HuH-7 (cell line): ENCODE data around the gene PDE4B.

ENCODE experiments used
- DNase-seq: peaks from one replicate; pipeline ENCODE4 v3.0.0; 2011; ENCODE audit warnings: low spot score

Gene PDE4B

DNA sequence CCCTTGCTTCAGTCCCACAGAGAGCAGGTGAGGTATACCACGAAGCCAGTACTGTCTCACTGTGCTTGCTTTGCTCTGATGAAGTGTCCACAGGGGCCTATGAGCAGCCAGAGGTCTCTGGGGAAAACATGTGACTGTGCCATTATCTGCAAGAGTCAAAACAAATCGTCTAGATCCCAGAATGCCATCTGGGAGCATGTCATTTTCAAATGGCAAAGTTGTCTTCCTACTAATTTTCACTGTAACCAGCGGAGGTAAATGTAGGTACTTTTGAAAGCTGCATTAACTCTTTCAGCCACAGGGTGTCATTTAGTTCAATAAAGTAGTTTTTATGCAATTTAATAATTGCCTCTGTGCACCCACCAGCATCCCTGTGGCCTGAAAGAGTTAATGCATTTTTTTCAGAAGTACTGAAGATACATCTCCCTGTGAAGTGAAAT is 567.6 kb downstream of the PDE4B start:
- no peak for DNase-seq

DNA sequence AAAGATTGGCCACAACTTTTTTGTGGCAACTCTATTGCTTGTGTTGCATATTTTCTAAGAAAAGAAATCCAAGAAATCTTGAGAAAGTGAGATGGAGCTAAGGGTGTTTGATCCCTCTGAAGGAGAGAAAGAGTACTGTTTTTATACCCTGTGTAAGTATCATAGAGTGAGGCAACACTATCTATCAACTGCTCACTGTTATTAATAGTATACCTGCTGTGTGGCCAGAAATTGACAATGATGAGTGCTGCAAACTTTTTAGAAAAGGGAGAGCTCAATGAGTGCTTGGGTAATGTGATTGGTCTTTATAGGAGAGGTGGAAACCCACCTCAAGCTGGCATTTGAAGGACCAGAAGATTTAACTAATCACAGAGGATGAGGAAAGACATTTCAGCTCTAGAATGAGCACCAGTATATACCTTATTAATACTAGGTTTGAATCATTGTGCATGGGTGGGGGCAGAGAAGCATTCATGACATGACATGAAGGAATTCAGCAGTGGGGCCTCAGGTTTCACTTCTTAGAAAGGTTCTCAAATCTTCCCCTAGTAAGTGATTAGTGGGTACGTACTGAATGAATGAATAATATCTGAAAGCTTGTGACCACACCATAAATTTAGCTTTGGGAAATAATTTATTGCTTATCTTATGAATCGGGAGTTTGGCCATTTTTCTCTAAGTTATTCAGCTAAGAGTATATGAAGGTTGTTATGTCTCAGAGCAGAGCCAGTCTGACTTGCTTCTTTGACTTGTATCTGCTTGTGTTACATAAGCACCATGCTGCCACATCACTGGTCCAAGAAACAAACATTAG is 572.1 kb downstream of the PDE4B start:
- no peak for DNase-seq

DNA sequence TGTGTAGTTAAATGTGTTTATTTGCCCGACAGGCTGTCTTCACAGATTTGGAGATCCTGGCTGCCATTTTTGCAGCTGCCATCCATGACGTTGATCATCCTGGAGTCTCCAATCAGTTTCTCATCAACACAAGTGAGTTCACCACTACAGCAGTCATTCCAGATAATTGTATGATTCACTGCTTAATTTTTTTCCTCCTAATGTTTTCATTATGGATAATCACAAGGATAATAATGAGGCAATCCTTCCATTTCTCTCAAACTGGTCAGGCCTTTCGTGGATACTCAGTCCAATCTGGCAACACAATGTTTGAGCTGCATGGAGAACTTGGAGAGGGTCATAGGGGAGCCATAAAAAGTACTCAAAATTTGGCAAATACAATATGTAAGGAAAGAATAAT is 572.9 kb downstream of the PDE4B start:
- no peak for DNase-seq

DNA sequence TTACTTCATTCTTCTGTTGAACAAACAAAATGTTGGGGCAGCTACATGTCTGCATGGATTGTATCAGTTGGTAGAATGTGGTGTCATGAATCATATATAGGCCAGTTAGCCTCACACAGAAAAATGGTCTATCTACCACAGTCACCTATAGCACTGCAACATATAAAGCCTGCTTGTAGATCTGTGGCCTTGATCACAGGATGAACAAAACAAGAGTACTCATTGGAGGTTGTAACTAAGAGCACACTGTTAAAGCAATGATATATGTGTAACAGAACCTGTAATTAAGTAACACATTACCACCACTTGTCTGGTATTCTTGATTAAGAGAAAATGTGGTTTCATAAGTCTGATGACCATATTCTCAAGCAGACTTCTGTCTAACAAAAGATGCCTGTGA is 573.9 kb downstream of the PDE4B start:
- DNase-seq: no peak

DNA sequence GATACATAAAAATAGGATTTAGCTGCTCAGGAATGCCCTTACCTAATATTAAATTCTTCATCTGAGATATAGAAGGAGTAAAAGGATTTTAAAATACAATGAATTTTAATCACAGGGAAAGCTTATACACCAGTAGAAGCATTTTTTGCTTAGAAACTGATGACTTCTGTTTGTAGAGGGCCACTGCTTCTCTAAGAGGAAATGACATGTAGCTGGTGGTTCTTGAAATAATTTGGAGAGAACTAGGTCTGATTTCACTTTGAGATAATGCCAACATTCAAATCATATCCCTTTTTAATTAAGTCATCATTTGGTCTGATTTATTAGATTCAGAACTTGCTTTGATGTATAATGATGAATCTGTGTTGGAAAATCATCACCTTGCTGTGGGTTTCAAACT is 574.7 kb downstream of the PDE4B start:
- no peak for DNase-seq

DNA sequence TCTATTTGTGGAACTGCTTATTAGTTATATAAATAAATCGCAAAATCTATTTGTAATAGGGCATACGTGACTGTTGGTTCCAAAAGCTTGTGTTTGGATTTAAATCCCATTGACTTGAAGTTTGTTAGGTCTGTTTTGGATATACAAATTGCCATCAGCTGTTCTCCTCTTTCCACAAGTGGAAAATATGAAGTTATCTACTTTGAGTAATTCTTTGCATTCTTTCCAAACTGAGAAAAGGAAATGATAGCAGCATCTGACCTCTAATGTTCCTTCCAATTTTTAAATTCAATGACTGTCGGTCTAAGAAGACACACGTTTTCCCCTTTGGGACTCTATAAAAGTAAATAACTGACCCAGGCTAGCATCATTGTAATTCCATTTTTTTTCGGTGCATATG is 575.6 kb downstream of the PDE4B start:
- no peak for DNase-seq

DNA sequence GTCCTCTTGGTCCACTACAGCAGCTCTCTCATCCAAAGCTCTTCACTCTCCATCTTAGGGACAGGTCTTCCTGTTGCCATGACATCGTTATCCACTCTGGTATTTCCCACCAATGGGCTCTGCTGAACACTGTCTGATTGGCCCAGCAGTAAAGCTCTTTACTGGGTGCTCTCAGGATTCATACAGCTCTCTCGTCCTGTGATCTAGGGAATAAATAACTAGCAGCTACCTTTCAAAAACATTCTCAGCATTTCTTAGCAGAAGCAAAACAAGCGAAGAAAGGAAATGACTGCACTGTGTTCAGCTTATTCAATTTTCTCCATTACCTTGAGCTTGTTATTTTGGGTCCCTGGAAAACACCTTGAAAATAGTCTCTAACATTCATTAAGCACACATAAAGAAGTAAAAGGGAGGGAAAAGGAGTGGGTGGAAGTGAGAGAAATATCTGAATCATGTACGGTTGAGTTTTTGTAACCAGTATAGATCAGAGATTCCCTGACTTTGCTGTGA is 577.8 kb downstream of the PDE4B start:
- no peak for DNase-seq

DNA sequence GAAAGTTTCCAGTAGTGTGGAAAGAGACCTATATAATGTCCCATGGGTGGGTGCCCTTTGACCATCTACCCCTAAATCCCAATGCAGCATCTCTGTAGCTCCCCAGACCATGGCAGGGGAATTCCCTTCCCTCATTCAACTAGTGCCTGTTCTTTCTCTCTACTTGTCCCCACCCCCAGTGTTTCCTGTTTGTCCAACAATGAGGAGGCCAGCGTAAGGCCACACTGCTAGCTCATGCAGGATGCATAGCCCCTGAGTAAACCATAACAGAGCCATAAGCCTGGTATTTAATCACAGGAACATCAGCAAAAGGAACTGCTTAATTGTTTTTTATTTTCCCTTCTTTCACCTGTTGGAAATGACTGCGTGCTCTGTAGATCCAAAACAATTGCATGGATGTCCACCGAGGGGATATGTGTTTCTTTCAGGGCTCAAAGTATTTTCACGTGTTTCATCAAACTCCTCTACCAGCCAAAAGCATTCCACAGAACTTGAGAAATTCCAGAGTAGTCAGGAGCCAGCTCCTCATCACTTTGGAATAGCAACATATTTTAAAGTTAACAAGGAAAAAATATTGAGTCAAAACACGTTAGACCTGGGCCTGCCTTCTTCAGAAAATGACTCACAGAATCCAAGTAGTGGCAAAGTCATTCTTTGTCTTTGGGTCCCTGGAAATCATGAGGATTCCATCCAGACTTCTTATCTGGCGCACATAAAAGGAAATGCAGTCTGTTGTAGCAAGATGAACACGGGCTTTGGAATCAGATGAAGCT is 578.7 kb downstream of the PDE4B start:
- no peak for DNase-seq

DNA sequence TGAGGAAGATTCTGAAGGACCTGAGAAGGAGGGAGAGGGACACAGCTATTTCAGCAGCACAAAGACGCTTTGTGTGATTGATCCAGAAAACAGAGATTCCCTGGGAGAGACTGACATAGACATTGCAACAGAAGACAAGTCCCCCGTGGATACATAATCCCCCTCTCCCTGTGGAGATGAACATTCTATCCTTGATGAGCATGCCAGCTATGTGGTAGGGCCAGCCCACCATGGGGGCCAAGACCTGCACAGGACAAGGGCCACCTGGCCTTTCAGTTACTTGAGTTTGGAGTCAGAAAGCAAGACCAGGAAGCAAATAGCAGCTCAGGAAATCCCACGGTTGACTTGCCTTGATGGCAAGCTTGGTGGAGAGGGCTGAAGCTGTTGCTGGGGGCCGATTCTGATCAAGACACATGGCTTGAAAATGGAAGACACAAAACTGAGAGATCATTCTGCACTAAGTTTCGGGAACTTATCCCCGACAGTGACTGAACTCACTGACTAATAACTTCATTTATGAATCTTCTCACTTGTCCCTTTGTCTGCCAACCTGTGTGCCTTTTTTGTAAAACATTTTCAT is 579.9 kb downstream of the PDE4B start:
- DNase-seq: no peak

DNA sequence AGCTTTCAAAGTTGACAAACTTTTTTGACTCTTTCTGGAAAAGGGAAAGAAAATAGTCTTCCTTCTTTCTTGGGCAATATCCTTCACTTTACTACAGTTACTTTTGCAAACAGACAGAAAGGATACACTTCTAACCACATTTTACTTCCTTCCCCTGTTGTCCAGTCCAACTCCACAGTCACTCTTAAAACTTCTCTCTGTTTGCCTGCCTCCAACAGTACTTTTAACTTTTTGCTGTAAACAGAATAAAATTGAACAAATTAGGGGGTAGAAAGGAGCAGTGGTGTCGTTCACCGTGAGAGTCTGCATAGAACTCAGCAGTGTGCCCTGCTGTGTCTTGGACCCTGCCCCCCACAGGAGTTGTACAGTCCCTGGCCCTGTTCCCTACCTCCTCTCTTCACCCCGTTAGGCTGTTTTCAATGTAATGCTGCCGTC is 580.5 kb downstream of the PDE4B start:
- DNase-seq: no peak

DNA sequence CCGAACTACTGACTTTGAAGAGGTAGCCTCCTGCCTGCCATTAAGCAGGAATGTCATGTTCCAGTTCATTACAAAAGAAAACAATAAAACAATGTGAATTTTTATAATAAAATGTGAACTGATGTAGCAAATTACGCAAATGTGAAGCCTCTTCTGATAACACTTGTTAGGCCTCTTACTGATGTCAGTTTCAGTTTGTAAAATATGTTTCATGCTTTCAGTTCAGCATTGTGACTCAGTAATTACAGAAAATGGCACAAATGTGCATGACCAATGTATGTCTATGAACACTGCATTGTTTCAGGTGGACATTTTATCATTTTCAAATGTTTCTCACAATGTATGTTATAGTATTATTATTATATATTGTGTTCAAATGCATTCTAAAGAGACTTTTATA is 581.5 kb downstream of the PDE4B start:
- DNase-seq: no peak

DNA sequence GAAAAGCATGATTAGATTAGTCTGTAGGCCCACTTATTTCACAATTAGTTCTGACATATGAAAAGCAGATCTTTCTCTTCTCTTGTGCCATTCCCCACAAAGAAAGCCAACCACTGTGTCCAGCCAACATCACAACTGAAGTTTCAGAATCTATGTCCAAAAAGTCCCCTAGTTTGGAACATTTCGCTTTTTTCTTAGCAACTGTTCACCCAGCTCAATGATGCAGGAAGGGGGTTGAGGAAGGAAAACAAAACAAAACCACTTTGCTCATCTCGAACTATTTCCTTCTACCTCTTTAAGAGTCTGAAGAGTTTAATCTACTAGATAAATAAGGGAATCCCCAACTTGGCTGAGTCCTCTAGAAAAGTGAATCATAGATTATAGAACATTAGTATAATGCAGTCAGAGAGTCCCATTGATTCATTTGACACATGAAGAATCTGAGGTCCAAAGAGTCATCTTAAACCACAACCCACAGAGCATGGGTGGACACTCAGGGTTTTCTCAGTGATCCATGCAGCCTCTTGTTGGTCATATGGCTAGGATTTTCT is 581.9 kb downstream of the PDE4B start:
- no peak for DNase-seq

DNA sequence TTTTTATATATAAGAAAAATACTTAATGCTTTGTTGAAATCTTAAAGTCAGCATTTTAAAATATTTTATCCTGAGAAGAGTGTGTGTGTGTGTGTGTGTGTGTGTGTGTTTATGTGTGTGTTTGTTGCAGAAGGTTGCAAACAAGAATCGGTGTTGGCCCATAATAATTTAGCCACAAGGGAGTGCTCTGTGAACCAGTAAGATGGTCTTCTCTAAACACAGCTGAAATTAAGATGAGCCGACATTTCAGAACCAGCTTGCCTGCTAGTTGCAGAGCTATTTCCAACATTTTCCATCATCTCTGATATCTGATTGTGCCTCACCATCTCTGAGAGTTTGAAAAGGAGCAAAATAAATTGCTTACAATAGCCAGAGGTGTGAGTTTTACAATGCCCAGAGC is 582.4 kb downstream of the PDE4B start:
- no peak for DNase-seq

DNA sequence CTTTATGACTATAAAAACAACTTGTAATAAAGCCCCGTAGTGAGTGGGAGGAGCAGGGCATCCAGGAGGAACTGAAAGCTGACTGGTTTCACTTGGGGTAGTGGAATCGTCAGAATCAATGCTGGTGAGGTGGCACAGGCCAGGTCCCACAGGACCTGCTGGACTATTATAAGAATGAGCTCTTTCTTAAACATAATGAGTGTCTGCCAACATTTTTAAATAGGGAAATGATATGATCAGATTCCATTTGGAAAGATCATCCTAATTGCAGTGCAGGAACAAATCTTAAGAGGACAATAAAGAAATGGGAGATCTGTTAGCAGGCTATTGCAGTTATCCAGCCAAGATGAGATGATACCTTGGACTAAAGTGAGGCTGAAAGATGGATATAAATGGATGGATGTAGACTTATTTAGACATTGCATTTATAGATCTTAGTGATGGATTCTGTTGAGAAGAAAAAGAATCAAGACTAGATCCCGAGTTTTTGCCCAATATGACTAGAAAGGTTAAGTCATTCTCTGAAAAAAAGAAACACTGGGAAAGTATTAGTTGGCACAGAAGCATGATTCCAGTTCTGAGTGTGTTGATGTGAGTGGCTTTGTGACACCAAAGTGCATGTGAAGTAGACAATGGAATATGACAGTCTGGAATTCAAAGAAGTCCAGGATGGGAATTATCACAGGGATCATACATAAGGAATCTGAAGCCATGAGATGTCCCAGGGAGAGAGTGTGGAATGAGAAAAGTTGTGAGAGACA is 587.9 kb downstream of the PDE4B start:
- no peak for DNase-seq

DNA sequence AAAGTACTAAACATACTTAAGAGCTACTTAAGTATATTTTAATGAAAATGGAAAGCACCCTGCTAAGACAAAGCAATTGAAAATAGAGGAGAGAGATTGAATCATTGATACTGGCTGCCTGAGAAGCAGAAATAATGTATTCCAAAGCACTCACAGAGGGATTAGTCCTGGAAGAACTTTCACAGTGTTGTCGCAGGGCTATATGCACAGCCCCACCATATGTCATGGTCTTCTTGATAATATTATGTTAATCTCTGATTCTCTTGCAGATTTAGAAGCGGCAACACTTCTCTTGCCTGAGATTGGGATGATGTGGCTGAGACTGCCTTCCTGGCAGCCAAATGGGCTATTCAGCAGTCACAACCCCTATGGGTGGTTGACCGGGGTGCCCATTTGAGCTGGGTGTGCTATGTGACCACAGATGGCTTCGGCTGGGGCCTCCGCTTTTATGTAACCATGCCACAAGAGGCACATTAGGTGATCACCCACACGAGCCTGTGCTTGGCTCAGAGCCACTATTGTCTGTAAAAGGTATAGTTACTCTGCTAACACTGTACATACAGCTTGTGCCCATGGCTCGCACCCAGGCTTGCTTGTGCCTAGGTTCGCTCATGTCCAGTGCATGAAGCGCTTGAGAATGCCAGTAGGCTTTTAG is 589.1 kb downstream of the PDE4B start:
- no peak for DNase-seq

DNA sequence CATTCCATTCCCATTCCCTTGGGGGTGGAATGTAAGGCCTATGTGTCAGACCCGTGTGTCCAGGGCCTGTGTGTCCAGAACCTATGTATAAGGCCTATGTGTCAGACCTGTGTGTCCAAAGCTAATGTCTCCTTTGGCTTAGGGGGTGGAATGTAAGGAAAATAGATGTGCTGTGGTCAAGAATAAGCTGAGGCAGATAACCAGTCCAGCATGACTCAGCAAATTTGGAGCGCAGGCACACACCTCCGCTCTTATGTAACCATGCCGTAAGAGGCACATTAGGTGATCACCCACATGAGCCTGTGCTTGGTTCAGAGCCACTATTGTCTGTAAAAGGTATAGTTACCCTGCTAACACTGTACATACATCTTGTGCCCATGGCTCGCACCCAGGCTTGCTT is 590.5 kb downstream of the PDE4B start:
- no peak for DNase-seq

DNA sequence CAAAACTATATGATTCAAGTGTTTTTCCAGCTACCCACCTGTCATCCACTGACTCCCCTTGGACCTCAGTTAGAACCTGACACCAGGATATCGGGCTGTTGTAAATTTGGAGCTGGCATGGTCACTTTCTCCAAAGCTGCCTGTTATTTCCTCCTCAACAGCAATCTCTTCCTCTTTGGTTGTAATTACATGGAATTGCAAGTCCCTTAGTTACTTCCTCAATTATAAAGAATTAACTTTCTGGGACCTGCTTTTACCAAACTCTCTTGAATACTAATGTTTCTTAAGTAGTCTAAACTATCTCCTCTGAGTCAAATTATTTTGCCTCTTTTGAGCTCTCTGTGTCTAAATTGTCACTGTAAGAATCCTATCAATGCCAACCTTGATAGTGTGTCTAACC is 590.9 kb downstream of the PDE4B start:
- no peak for DNase-seq

DNA sequence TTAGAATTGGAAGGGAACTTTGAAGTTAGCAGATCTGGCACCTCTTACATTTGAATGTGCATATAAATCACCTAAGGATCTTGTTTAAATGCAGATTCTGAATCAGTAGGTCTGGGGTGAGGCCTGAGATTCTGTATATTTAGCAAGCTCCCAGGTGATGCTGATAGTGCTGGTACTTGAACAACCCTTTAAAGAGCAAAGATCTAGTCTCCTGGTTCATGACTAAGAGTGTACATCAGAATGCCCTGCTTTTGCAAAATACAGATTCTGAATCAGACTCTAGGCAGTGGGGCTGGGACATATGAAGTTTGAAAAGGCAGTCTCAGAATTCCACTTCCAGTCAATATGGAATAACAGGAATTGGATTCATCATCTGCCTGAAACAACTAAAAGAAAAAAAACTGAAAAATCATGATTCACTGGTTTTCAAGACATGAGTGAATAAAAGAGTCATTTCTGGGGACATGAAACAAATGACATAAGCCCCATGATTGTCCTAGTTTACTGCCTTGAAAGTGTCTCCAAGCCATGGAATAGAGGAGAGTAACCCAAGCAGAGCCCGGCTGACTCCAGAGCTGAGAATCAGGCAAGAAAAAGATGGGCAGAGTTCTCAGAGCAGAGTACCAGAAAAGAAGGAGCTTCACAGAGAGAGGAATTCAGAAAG is 591.7 kb downstream of the PDE4B start:
- no peak for DNase-seq

DNA sequence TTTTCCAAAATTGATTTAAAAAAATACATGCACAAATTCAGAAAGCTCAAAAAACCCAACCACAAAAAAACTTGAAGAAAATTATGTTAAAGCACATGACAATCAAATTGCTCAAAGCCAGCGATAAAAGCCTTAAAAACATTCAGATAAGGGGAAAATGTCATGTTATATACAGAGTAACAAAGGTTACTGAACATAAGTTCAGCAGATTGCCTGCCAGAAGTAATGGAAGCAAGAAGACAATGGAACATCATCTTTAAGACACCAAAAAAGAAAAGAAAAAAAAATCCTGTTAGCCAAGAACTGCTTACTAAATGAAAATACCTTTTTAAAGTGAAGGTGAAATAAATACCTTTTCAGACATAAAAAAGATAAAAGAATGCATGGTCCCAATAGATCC is 594.0 kb downstream of the PDE4B start:
- no peak for DNase-seq

DNA sequence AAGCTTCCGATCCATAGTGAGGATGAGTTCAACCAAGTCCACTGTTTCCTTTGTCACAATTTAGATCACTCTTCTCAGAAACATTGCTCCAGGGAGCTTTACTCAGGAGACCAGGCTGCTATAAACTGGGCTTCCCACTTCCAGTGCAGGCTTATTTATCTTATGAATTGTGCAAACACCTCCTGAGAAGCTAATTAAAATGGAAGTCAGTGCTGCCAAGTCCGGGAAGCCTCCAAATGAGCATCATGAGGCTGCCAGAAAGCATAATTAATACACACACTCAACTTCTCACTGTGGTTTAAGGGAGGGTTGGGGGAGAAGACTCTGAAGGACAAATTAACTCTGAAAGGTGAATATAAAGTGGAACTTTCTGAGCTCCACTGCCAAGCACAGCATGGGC is 596.2 kb downstream of the PDE4B start:
- no peak for DNase-seq
